GM10266 (cell line): Measurements from ENCODE around the gene ANO2.

ENCODE experiments used
- DNase-seq: peaks from one replicate; pipeline ENCODE4 v3.0.0; 2012; ENCODE audit errors: extremely low spot score
- TF ChIP-seq, protein P1 (sequence below): IDR thresholded peaks from 2 replicates; pipeline ENCODE4 v1.5.1; 2012; ENCODE audit warnings: mild to moderate bottlenecking, low read depth; ENCODE audit not compliant: control insufficient read depth, insufficient read depth; ENCODE audit errors: missing control alignments

The ANO2 gene

GRCh38 chr12:5716976-5717375 is 228.1 kb downstream of the ANO2 start:
- TF ChIP-seq, protein P1, sequence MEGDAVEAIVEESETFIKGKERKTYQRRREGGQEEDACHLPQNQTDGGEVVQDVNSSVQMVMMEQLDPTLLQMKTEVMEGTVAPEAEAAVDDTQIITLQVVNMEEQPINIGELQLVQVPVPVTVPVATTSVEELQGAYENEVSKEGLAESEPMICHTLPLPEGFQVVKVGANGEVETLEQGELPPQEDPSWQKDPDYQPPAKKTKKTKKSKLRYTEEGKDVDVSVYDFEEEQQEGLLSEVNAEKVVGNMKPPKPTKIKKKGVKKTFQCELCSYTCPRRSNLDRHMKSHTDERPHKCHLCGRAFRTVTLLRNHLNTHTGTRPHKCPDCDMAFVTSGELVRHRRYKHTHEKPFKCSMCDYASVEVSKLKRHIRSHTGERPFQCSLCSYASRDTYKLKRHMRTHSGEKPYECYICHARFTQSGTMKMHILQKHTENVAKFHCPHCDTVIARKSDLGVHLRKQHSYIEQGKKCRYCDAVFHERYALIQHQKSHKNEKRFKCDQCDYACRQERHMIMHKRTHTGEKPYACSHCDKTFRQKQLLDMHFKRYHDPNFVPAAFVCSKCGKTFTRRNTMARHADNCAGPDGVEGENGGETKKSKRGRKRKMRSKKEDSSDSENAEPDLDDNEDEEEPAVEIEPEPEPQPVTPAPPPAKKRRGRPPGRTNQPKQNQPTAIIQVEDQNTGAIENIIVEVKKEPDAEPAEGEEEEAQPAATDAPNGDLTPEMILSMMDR = no peak

GRCh38 chr12:5716201-5716600 is 228.9 kb downstream of the ANO2 start:
- DNase-seq = no peak
- TF ChIP-seq, protein P1 = no peak

More at GRCh38 chr12:5716976-5717375, 228.1 kb downstream of the ANO2 start:
- DNase-seq = no peak

DNA sequence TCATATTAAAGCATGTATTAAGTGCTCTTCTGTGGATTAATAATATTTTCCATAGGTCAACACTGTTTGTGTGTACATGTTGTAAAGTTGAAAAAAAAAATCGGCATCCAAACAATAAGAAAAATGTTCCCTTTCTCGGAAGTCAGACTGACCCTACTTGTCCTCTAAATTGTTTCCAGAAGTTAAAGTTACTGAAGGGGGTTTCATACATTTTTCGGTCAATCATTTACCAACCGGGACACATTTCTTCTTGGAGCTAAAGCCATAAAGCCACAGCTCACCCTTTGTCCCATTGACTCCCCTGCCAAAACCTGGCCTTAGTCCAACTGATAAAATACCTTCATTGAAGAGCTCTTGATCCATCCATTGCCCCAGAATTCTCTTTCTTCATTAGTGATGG is 230.0 kb downstream of the ANO2 start:
- TF ChIP-seq, protein P1 = no peak
- DNase-seq = no peak

- TF ChIP-seq, protein P1 = no peak
- no peak for DNase-seq
Measured at GRCh38 chr12:5713599-5714081, 231.4 kb downstream of the ANO2 start.

DNA sequence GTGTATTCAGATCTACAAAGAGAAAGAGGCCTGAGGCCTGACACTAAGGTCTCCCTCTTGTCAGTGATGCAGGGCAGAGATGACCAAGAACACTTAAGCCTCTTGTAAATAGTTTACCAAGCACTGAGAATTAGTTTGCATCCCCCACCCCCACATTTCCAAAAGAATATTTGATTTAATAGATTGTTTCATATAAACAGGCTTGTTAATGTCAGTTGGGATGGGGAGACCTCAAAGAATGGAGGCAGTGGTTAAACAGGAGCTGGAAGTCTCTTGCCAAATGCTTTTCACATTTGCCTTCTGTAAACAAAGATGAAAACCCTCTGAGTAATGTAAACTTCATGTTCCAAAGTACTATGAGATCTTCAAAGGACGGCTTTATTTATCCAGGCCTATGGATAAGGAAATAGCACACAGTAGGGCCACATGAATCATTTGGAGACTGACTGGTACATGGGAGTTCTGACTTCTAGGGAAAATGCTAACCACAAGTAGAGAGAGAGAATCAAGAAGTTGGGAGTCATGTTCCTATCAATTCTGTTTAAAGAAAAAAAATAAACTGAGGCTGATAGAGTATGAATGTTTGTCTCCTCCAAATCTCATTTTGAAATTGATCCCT is 234.7 kb downstream of the ANO2 start:
- TF ChIP-seq, protein P1 = no peak
- no peak for DNase-seq

DNA sequence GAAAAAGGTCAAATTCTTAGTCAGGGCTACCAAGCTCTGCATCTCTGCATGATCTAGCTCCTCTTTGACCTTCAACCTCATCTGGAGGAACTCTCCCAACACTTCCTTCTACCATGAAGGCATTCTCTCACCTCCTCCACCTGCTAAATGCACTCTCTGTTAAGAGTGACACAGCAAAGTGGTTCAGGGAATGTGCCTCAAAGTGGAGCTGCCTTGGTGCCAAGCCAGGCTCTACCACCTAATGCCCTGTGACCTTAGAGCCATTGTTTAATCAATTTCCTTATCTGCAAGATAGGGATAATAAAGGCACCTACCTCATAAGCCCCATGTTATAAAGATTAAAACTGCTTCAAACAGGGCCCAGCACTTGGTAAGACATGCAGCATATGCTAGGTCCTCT is 236.7 kb downstream of the ANO2 start:
- no peak for DNase-seq
- TF ChIP-seq, protein P1 = no peak

GRCh38 chr12:5706247-5706646 is 238.8 kb downstream of the ANO2 start:
- DNase-seq = no peak
- TF ChIP-seq, protein P1 = no peak
